NOMO-1 (cell line): Measurements from ENCODE around the gene NAPB.

Source experiments
- DNase-seq, 2 experiments: peaks; one replicate each; lab custom pipeline; 2025; ENCODE audit not compliant: unreplicated experiment in 2 of 2; lab: John Stamatoyannopoulos, UW

NAPB gene

GRCh38 chr20:23407781-23408464 is 13.4 kb downstream of the NAPB start:
- no peak for DNase-seq

GRCh38 chr20:23406880-23407279 is 14.4 kb downstream of the NAPB start:
- DNase-seq = no peak

- no peak for DNase-seq
Measured at GRCh38 chr20:23404196-23404595, 17.1 kb downstream of the NAPB start.

- DNase-seq = no peak
Measured at GRCh38 chr20:23403751-23404150, 17.5 kb downstream of the NAPB start.

- no peak for DNase-seq
Measured at GRCh38 chr20:23401051-23401450, 20.2 kb downstream of the NAPB start.

GRCh38 chr20:23399568-23400241 is 21.6 kb downstream of the NAPB start:
- no peak for DNase-seq

GRCh38 chr20:23397961-23398360 is 23.3 kb downstream of the NAPB start:
- peak; percentile 1 to 43 for DNase-seq

GRCh38 chr20:23396950-23397627 is 24.2 kb downstream of the NAPB start:
- DNase-seq = no peak

GRCh38 chr20:23393996-23394775 is 27.1 kb downstream of the NAPB start:
- no peak for DNase-seq

GRCh38 chr20:23391707-23392310 is 29.5 kb downstream of the NAPB start:
- no peak for DNase-seq

- no peak for DNase-seq
Measured at GRCh38 chr20:23390091-23390774, 31.1 kb downstream of the NAPB start.

GRCh38 chr20:23387118-23387443 is 34.2 kb downstream of the NAPB start:
- DNase-seq = no peak

- DNase-seq = no peak
Measured at GRCh38 chr20:23386304-23387117, 34.8 kb downstream of the NAPB start.

GRCh38 chr20:23381876-23382275 is 39.4 kb downstream of the NAPB start:
- no peak for DNase-seq

- DNase-seq = no peak
Measured at GRCh38 chr20:23379772-23380171, 41.5 kb downstream of the NAPB start.

GRCh38 chr20:23375827-23376226 is 45.5 kb downstream of the NAPB start:
- DNase-seq = no peak

- no peak for DNase-seq
Measured at GRCh38 chr20:23374441-23374840, 46.8 kb downstream of the NAPB start.

- DNase-seq = peak in 1 of 2 experiments; percentile 18
Measured at GRCh38 chr20:23371496-23371895, 49.8 kb downstream of the NAPB start.

- DNase-seq = no peak
Measured at GRCh38 chr20:23370873-23371272, 50.4 kb downstream of the NAPB start.
